ENCODE data around the gene ERG. TPM values are rescaled to one million over a fixed set of nuclear protein-coding genes. Genes with fewer than 3 reads are reported as not detected.

ERG gene
- total RNA-seq, 1 donor from 2014 or later: 10.0 TPM

DNA sequence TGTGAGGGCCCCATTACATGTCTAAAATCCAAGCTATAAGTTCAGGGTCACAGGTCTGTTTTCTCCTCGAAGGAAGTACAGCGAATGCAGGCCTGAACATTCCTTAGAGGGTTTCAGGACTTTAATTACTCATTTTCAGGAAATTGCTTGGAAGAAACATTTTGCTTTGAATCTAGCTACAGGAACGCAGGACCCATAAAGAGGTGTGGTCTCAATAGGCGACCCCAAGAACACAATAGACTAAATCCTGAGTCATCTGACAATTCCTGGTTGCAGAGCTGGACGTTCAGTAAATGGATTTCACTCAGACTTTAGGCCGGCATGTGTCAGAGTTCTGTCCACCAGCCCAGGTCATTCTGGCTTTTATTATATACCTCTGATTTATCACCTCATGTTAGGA lies 1.0 kb upstream of the ERG start:
- DNase-seq (ENCODE audit: low spot score): no peak

DNA sequence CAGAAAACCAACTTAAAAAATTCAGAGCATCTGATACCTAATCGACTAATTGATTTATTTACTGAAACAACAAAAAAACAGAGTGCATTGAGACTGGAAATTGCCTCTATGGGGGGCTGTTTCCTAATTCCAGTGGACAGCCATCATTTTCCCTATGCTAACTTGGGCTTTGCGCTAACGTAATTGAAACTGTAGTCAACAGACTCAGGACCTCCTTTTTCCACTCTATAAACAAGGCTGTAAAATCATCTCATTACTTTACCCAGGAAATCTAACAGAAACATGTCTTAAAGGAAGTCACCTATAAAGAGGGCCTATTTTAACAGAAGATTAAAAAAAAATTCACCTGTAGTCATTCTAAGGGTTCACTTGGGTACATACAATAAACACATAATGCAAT lies 2.1 kb downstream of the ERG start:
- no peak for DNase-seq (ENCODE audit: low spot score)

DNA sequence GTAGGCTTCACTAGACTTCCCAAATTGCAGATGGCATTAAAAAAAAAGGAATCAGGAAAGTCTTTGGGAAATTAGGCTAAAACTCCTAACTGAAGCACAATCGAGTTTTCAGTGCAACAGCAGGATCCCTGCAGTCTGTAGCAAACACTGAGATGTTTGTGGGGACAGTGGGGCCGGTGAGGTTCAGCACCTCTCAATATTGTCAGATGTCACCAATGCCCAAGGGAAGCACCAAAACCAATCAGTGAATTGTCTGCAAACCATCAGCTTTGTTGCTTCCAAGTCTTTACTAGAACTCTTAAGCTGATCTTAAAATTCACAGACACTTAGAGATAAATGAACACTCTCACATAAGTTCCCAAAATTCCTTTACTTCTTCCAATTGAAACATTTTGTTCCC lies 2.6 kb downstream of the ERG start:
- no peak for DNase-seq (ENCODE audit: low spot score)

DNA sequence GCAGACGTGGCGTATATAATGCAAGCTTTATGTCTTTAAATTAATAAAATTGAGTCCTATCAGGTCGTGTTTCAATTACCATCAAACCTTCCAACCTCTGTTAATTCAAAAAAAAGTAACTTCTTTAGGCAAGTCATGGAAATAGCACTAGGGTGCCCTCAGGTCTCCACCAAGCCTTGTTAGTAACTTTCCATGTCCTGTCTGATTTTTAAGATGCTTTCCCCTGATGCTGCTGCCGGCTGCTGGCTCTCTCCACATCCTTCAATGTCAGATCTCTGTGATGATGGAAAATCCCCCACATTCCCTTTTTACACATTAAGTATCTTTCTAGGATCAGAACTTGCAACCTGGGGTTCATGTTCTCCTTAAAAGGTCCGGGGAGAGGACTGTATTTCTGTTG lies 3.0 kb downstream of the ERG start:
- no peak for DNase-seq (ENCODE audit: low spot score)

DNA sequence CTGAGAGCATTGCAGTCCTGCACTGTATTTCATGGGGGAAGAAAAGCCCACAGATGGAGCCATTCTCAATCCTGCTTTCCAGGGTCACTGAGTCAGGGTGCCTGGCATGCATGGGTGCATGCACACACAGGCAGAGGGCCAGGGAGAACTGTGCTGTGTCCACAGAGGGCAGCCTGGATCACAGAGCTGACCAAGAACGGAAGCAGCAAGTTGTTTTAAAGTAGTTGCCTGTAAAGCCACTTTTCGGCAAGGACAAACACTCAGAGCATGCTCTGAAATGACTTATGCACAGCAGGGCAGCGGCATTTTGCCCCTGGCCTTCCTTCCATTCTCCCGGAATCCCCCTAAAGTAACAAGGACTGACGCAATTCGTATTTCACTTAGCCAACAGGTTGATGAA lies 3.6 kb downstream of the ERG start:
- DNase-seq (ENCODE audit: low spot score): no peak

GRCh38 chr21:38494251-38494642 lies 4.0 kb downstream of the ERG start:
- no peak for DNase-seq (ENCODE audit: low spot score)

DNA sequence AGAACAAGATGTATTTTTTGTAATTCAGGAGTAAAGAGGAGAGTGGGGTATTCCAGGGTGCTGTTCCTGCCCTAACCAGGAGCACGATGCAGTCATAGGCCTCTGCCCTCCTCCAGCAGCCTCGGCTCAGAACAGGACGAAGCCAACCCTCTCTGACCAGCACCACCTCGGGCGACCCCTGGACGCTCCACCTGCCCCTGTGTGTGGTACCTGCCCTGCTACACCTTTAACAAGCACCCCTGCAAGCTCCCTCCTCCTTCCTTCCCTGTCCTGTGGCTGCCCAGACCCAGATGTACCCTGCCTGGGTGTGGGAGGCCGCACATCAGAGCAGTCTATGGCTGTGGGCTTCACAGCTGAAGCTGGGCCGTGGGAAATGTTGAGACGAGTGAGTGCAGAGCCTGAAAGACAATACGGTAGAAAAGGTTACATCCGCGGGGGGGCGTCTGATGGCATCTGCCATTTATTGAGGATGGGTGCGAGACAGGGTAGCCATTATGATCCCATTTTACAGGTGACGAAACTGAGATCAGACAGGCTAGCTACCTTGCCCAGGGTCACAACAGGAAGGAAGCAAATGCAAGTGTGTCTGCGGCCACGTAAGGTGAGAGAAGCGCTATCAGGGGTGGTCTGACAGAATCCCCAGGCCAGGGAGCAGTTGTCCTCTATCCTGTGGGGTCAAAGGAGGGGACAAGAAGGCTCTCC lies 4.6 kb downstream of the ERG start:
- DNase-seq (ENCODE audit: low spot score): no peak

GRCh38 chr21:38492007-38492406 lies 6.3 kb downstream of the ERG start:
- no peak for DNase-seq (ENCODE audit: low spot score)

GRCh38 chr21:38491536-38491935 lies 6.7 kb downstream of the ERG start:
- DNase-seq (ENCODE audit: low spot score): no peak

- DNase-seq (ENCODE audit: low spot score): no peak
Measured at GRCh38 chr21:38490411-38491020, 7.8 kb downstream of the ERG start.

DNA sequence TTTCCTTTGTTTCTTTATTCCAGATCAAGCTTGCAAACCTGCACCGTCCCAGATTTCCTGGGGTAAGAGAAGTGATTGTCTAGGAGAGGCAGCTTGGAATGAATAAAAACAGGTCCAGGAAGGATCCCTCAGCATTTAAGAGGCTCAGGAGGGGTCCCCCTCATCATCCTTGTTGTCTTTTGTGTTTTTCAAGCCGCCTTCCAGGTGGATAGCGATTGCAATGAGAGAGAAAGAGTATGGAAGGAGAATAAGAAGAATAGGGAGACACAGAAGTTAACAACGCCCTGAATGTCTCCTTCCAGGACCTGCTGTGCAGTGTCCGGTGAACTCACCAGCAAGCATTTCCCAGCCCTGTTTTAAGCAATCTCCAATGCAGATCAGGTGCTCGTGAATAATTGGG lies 8.5 kb downstream of the ERG start:
- DNase-seq (ENCODE audit: low spot score): no peak

DNA sequence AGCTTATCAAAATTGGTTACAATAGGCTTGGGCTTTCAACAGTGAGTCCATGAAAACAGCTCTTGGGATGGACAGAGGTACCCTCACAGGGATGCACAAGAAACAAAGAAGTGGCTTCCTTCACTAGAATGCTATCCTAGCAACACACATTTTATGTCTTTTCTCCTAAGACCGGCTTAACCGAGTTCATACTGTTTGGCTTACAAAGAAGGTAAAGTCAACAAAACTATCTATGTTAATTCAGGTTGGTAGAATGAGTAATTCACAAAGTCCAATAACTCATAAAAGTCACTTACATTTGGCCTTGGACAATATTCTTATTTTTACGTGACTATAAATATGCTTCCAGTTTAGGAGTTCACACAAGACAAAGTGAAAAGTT lies 9.0 kb downstream of the ERG start:
- no peak for DNase-seq (ENCODE audit: low spot score)

DNA sequence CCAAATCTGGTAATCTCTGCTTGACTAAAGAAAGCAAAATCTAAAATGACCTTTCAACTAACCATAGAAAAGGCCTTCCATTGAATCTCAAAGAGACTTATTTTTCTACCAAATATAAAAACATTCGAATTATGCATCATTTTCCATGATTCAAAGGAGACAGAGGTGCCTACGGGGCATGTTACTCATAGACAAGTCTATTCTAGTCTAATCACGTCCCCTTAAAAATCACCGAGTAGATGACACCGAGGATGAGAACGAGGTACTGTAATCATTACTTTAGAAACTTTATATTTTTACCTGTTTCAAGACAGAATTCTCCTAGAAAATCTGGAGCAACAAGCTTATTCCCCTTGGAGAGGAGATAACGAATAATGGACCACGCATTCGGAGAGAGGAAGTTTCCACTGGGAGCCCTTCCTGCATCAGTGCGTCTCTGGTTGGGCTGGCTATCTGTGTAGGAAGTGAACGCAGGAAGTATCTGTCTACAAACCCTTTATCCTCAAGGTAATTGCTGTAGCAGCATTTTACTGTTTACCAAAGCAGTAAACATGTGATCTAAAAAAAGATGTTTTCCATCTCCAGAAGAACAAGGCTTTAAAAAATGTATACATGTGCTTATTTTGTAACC lies 9.5 kb downstream of the ERG start:
- DNase-seq (ENCODE audit: low spot score): no peak

- DNase-seq (ENCODE audit: low spot score): no peak
Measured at GRCh38 chr21:38487901-38488639, 10.2 kb downstream of the ERG start.

- no peak for DNase-seq (ENCODE audit: low spot score)
Measured at GRCh38 chr21:38486706-38487105, 11.6 kb downstream of the ERG start.

- DNase-seq (ENCODE audit: low spot score): no peak
Measured at GRCh38 chr21:38486221-38486620, 12.1 kb downstream of the ERG start.

DNA sequence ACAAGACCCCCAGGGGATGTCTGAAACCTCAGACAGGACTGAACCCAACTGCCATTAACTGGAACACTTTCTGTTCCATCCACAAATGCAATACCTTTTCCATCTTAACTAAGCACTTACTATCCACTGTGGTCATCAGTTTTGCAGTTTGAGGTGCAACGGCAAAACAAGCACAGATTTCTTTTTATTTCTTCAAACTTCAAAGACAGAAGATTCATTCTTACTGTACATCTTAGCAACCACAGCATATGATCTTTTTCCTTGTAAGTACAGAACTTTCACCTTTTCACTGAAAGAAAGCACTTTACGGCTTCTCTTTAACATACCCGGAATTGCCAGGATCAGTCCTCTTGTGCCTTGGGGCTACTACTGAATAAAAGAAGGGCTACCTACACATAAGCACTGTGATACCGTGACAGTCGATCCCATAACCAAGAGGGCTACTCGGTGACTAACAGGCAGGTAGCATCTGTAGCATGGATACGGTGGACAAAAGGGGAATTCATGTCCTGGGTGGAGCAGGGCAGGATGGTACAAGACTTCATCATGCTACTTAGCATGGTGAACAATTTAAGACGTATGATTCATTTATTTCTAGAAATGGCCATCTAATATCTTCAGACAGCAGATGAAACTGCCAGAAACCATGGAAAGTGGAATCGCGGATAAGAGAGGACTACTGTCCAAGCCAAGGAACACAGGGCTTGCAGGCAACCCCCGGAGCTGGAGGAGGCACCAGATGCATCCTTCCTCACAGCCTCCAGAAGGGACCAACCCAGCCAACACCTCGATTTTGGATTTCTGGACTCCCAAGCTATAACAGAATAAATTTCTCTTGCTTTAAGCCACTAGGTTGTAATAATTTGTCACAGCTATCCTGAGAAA lies 18.4 kb downstream of the ERG start:
- DNase-seq (ENCODE audit: low spot score): no peak

DNA sequence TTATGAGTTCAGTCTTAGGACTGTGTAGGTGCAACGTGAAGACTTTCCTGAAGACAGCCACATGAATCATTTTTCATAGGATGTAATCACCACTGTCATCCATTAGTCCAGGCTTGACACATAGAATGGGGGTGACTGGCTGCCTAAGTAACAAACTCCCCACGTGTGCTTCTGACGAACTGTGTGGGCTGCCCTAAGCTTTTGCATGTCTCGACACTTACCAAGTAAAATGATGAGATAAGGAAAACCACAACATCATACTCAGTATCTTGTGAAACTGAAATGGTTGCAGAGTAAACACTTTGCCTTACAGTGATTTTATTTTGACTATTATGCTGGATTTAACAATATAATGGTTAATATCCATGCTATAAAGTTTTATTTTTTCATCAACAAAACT lies 19.5 kb downstream of the ERG start:
- no peak for DNase-seq (ENCODE audit: low spot score)

- DNase-seq (ENCODE audit: low spot score): no peak
Measured at GRCh38 chr21:38477226-38477625, 21.1 kb downstream of the ERG start.

GRCh38 chr21:38476385-38476784 lies 21.9 kb downstream of the ERG start:
- no peak for DNase-seq (ENCODE audit: low spot score)

GRCh38 chr21:38475519-38475918 lies 22.8 kb downstream of the ERG start:
- DNase-seq (ENCODE audit: low spot score): no peak

DNA sequence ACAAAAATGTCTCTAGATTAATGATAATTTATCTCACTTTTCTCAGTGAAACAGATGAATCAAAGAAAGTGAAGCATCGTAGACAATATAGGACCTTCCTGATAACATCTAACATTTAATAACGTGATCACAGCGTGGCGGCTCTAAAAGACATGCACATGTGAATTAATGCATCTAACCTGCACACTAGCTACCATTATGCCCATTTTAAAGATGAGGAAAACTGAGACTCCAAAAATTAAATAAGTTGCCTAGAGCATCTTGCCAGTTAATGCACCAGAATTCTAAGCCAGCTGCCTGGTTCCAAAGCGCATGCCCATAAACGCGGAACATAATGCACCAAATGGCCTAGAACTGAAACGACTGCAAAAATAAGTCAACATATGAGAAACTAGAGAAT lies 23.5 kb downstream of the ERG start:
- DNase-seq (ENCODE audit: low spot score): no peak

Data from mucosa of gallbladder (tissue), 1 donor.